ENCODE measurements around the gene WDR26.
"Not testable (repeated sequence)": the region's sequence is repeated elsewhere in the genome, so short reads cannot be mapped to it uniquely, and the experiment has no call there.

The WDR26 gene

GRCh38 chr1:224434691-224435317, at the start of gene WDR26:
Gene WDR26, minus strand, starts transcription at chr1:224434797.
- H3K27ac ChIP-seq, result peak within 1 kb of the TSS; percentile 71
- TF ChIP-seq, protein P1, sequence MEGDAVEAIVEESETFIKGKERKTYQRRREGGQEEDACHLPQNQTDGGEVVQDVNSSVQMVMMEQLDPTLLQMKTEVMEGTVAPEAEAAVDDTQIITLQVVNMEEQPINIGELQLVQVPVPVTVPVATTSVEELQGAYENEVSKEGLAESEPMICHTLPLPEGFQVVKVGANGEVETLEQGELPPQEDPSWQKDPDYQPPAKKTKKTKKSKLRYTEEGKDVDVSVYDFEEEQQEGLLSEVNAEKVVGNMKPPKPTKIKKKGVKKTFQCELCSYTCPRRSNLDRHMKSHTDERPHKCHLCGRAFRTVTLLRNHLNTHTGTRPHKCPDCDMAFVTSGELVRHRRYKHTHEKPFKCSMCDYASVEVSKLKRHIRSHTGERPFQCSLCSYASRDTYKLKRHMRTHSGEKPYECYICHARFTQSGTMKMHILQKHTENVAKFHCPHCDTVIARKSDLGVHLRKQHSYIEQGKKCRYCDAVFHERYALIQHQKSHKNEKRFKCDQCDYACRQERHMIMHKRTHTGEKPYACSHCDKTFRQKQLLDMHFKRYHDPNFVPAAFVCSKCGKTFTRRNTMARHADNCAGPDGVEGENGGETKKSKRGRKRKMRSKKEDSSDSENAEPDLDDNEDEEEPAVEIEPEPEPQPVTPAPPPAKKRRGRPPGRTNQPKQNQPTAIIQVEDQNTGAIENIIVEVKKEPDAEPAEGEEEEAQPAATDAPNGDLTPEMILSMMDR (IDR thresholded peaks at IDR 0.05), result peak; percentile 27
- no peak for TF ChIP-seq ZFX (IDR thresholded peaks at IDR 0.05; ENCODE audit: borderline replicate concordance)

DNA sequence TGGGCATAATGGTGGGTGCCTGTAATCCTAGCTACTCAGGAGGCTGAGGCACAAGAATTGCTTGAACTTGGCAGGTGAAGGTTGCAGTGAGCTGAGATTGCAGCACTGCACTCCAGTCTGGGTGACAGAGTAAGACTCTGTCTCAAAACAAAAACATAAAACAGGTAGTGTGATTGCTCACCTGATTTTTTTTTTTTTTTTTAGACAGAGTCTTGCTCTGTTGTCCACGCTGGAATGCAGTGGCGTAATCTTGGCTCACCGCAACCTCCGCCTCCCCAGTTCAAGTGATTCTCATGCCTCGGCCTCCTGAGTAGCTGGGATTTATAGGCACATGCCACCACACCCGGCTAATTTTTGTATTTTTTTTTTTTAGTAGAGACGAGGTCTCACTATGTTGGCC, 48.6 kb upstream of the WDR26 start:
- not testable (repeated sequence) for H3K27ac ChIP-seq

DNA sequence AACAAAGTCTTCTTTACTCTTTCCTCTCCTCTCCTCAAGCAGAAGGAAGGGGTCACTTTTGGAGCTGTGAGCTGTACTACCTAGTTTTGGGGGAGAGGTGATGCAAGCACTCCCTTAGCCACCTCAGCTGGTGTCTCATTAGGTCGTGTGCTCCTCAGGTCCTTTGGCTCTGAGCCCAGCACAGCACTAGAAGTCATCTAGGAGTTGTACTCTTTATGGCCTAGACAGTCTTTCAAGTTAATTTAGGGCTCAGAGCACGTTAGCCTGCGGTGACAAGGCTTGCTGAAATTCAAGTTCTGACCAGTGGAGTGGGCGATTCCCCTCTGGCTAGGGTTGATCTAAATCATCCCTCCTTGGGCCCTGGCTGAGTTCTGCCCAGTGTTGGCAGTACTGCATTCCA, 48.0 kb upstream of the WDR26 start:
- H3K27ac ChIP-seq, result no peak overlapping the region
- TF ChIP-seq, protein P1 (IDR thresholded peaks at IDR 0.05), result no peak
- no peak for TF ChIP-seq ZFX (IDR thresholded peaks at IDR 0.05; ENCODE audit: borderline replicate concordance)

- H3K27ac ChIP-seq, result no peak overlapping the region
- TF ChIP-seq, protein P1 (IDR thresholded peaks at IDR 0.05), result no peak
- TF ChIP-seq ZFX (IDR thresholded peaks at IDR 0.05; ENCODE audit: borderline replicate concordance), result no peak
These were observed 47.0 kb upstream of the WDR26 start for GRCh38 chr1:224481601-224482000.

DNA sequence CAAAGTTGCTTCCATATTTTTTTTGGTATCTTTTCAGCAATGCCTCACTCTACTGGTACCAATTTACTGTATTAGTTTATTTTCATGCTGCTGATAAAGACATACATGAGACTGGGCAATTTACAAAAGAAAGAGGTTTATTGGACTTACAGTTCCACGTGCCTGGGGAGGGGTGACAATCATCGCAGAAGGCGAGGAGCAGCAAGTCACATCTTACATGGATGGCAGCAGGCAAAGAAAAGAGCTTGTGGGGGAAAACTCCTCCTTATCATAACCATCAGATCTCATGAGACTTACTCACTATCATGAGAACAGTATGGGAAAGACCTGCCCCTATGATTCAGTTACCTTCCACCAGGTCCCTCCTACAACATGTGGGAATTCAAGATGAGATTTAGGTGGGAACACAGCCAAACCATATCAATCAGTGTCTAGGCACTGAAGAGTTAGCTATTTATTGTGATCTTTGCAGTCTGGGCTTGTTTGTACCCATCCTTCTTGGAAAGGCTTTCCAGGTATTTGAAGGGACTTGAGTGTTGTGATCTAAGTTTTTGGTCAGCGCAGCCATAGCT, 46.4 kb upstream of the WDR26 start:
- H3K27ac ChIP-seq, result not testable (repeated sequence)

- not testable (repeated sequence) for H3K27ac ChIP-seq
These were observed 45.6 kb upstream of the WDR26 start for GRCh38 chr1:224480200-224480599.

DNA sequence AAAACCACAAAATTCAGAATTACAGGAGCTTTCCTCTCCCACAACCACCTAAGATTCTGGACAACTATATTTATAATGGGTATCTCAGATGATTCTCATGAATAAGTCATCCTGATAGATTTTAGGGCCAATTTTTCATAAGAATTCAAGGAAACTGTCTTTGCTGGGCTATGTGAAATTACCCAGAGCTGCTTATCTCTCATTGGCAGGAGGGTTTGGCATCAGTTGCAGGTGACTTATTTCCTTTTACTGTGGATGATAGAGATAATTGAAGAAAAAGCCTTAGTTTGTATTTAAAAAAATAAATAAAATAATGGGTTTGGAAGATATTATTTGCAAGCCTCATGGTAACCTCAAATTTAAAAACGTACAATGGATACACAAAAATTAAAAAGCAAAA, 38.2 kb upstream of the WDR26 start:
- no peak overlapping the region for H3K27ac ChIP-seq
- TF ChIP-seq, protein P1 (IDR thresholded peaks at IDR 0.05), result no peak
- TF ChIP-seq ZFX (IDR thresholded peaks at IDR 0.05; ENCODE audit: borderline replicate concordance), result no peak

DNA sequence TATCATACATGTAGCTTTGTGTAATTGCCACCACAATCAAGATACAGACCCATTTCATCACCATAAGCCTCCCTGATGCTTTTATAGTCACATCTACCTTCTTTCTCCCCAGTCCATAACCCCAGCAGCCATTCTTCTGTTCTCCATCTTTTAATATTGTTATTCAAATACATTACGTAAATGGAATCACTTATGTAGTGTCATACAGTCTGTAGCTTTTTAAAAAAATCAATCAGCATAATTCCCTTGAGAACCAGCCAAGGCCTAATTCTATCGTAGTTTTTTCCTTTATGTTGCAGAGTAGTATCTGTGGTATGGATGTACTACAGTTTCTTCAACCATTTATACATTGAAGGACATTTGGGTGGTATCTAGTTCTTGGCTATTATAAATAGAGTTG, 31.6 kb upstream of the WDR26 start:
- TF ChIP-seq, protein P1 (IDR thresholded peaks at IDR 0.05), result no peak
- no peak for TF ChIP-seq ZFX (IDR thresholded peaks at IDR 0.05; ENCODE audit: borderline replicate concordance)
- H3K27ac ChIP-seq, result no peak overlapping the region

DNA sequence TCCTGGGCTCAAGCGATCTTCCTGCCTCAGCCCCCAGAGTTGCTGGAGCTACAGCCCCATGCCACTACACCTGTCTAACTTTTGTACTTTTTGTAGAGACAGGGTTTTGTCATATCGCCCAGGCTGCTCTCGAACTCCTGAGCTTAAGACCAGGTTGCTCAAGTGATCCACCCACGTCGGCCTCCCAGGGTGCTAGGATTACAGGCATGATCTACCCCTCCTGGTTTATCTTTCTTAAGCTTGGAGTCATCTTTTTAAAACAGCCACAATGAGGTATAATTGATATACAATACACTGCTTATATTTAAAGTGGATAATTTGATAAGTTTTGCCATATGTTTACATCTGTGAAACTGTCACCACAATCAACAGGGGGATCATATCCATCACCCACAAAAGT, 25.4 kb upstream of the WDR26 start:
- H3K27ac ChIP-seq, result no peak overlapping the region
- TF ChIP-seq ZFX (IDR thresholded peaks at IDR 0.05; ENCODE audit: borderline replicate concordance), result no peak
- TF ChIP-seq, protein P1 (IDR thresholded peaks at IDR 0.05), result no peak

All from 22Rv1 (cell line).